ENCODE results near the gene ZNHIT6.

GRCh38 chr1:85700422-85700821 lies 7.8 kb downstream of the ZNHIT6 start:
- no peak for TF ChIP-seq CTCF (IDR thresholded peaks at IDR 0.05)
- no peak for TF ChIP-seq EZH2 (IDR thresholded peaks at IDR 0.05; ENCODE audit: borderline replicate concordance, insufficient read depth, low read depth, low read length, poor library complexity, severe bottlenecking)

Measured in B cell (primary cell).